A549 (cell line): ENCODE data around the gene UST.

Experiments used
- CTCF ChIP-seq: fragments of >200 bp; sonication (Bioruptor Twin); formaldehyde crosslinking; IDR thresholded peaks from 3 replicates; pipeline ENCODE4 v1.5.1; 2016
- HMGXB4 ChIP-seq: fragments of 250-450 bp; sonication (Bioruptor Pico); IDR thresholded peaks from 2 replicates; pipeline ENCODE4 v1.5.0; 2021; ENCODE audit warnings: mild to moderate bottlenecking, moderate library complexity, borderline replicate concordance
- USF2 ChIP-seq: fragments of 450-650 bp; IDR thresholded peaks from 2 replicates; pipeline ENCODE4 v1.6.1; 2014; ENCODE audit warnings: antibody characterized with exemption

- TF ChIP-seq CTCF (no peak), USF2 (no peak), HMGXB4 (CRISPR knock-in tag) (no peak)
These were observed 160.7 kb downstream of the UST start for GRCh38 chr6:148907573-148907972.
